LHCN-M2 (cell line): ENCODE data around the gene PDHA1. TPM values are rescaled to one million over a fixed set of nuclear protein-coding genes. Genes with fewer than 3 reads are reported as not detected.

Source experiments
- DNase-seq: peaks from one replicate; pipeline ENCODE4 v3.0.0-alpha.2; 2012; ENCODE audit warnings: low read depth
- polyA plus RNA-seq: library from polyadenylated mRNA; unstranded; fragments of >200 nt; gene quantifications from one replicate; pipeline ENCODE4 v1.2.1, GENCODE V29; 2012; ENCODE audit warnings: missing spikeins
- total RNA-seq: library from RNA; depleted of rRNA; stranded (reverse); fragments of >200 nt; gene quantifications from 2 replicates; pipeline ENCODE4 v1.2.3, GENCODE V29; 2014; rRNA removed

PDHA1 gene
- total RNA-seq, result 64.2 and 112 TPM in 2 replicates
- 115 TPM for polyA plus RNA-seq

GRCh38 chrX:19343535-19344408 lies at the start of gene PDHA1:
Gene PDHA1, plus strand, starts transcription at chrX:19343927. Its CDS starts 111 bp downstream, at chrX:19344038.
- peak; percentile 86 for DNase-seq

GRCh38 chrX:19303256-19303880 lies 40.4 kb upstream of the PDHA1 start:
- DNase-seq, result peak; percentile 63

GRCh38 chrX:19326567-19326966 lies 17.2 kb upstream of the PDHA1 start:
- DNase-seq, result no peak

- no peak for DNase-seq
Measured at GRCh38 chrX:19331831-19332230, 11.9 kb upstream of the PDHA1 start.

- DNase-seq, result no peak
Measured at GRCh38 chrX:19332983-19333382, 10.7 kb upstream of the PDHA1 start.

GRCh38 chrX:19334945-19335626 lies 8.6 kb upstream of the PDHA1 start:
- DNase-seq, result peak; percentile 30

GRCh38 chrX:19342331-19342906 lies 1.3 kb upstream of the PDHA1 start:
- DNase-seq, result peak; percentile 28

- DNase-seq, result no peak
Measured at GRCh38 chrX:19343085-19343534, 617 bp upstream of the PDHA1 start.

- no peak for DNase-seq
Measured at GRCh38 chrX:19344661-19345060, 934 bp downstream of the PDHA1 start.

GRCh38 chrX:19347916-19348315 lies 4.2 kb downstream of the PDHA1 start:
- no peak for DNase-seq

- no peak for DNase-seq
Measured at GRCh38 chrX:19349264-19349663, 5.5 kb downstream of the PDHA1 start.

- DNase-seq, result no peak
Measured at GRCh38 chrX:19350941-19351384, 7.2 kb downstream of the PDHA1 start.

- DNase-seq, result no peak
Measured at GRCh38 chrX:19354625-19355024, 10.9 kb downstream of the PDHA1 start.

GRCh38 chrX:19358521-19358920 lies 14.8 kb downstream of the PDHA1 start:
- no peak for DNase-seq

GRCh38 chrX:19360903-19361302 lies 17.2 kb downstream of the PDHA1 start:
- no peak for DNase-seq

- no peak for DNase-seq
Measured at GRCh38 chrX:19361701-19362100, 18.0 kb downstream of the PDHA1 start.

GRCh38 chrX:19368576-19368975 lies 24.8 kb downstream of the PDHA1 start:
- DNase-seq, result no peak

GRCh38 chrX:19370061-19370460 lies 26.3 kb downstream of the PDHA1 start:
- DNase-seq, result peak; percentile 12

- DNase-seq, result peak; percentile 53
Measured at GRCh38 chrX:19372170-19372546, 28.4 kb downstream of the PDHA1 start.

GRCh38 chrX:19372547-19373331 lies 29.0 kb downstream of the PDHA1 start:
- peak; percentile 2 for DNase-seq

- DNase-seq, result no peak
Measured at GRCh38 chrX:19373351-19373891, 29.7 kb downstream of the PDHA1 start.
